ENCODE results near the gene WWC2. TPM values are rescaled to one million over a fixed set of nuclear protein-coding genes. Genes with fewer than 3 reads are reported as not detected.

The WWC2 gene
- total RNA-seq, 1 donor from 2014 or later, result 26.0 TPM

DNA sequence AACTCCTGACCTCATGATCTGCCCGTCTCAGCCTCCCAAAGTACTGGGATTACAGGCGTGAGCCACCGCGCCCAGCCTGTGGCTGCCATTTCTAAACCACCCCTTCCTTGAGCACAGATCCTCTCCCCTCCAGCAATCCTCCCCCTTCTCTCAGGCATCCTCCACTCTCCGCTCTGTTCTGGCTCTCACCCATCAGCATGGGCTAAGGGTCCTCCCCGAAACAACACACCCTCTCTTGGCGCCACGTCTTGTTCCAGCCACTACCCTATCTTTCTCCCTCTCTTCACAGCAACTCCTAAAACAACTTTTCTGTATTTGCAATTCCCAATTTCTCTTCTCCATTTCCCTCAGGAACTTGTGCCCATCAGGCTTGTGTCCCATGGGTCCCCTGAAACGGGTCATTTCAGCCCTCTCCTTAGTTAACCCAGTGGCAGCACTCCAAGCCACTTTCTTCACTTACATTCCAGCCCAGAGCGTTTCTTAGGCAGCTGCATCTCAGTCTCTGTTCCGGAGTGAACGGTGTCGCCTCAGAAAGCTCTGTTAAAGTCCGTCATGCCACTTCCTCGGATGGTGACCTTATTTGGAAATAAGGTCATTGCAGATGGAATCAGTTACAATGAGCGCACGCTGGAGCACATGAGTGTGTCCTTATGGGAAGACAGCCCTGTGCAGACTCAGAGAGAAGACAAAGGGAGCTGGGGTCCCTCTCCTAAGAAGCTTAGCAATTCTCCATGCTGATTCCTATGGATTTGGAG, 251.4 kb downstream of the WWC2 start:
- no peak for DNase-seq (ENCODE audit: low read depth in 2 of 2)

DNA sequence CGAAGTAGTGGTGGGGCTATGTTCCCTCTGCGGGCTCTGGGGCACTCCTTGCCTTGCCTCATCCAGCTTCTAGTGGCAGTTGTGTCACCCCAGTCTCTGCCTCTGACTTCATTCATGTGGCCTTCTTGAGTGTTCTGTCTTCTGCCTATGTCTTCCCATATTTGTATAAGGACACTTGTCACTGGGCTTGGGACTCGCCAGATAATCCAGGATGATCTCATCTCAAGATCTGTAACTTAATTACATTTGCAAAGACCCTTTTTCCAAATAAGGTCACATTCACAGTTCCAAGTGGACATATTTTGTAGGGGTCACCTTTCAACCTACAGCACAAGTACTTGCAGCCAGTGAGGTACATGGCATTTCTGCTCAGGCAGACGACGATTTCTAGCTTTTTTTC, 253.5 kb downstream of the WWC2 start:
- DNase-seq (ENCODE audit: low read depth in 2 of 2), result no peak

DNA sequence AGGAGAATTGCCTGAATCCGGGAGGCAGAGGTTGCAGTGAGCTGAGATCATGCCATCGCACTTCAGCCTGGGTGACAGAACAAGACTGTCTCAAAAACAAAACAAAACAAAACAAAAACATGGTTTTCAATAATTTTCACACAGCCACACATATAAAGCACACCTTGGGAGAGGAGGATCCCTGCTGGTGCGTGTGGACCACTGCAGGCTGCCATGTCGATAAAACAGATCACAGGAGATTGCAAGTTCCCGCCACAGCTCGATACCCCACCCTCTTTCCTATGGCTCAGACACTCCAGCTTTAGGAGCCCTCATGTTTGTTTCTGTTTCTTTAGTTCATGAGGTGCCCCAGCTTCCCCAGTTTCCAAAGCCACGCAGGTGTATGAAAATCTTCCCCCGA, 254.5 kb downstream of the WWC2 start:
- DNase-seq (ENCODE audit: low read depth in 2 of 2), result no peak

DNA sequence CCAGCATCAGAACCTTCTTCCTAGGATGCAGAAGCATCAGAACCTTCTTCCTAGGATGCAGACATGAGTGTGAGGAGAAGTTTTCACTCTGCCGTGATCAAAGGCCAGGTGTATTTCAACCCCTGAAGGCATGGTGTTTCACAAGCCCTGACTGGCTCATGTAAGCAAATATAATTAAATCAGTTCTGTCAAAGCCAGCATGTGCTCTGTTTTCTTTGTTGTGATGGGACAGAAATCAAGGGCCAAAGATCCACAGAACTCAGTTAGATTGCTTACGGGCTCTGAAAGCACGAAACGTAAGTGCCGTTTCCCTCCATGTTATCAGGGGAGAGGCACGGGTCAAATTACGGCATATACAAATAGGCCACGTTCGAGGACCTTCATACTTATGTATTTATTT, 255.2 kb downstream of the WWC2 start:
- no peak for DNase-seq (ENCODE audit: low read depth in 2 of 2)

DNA sequence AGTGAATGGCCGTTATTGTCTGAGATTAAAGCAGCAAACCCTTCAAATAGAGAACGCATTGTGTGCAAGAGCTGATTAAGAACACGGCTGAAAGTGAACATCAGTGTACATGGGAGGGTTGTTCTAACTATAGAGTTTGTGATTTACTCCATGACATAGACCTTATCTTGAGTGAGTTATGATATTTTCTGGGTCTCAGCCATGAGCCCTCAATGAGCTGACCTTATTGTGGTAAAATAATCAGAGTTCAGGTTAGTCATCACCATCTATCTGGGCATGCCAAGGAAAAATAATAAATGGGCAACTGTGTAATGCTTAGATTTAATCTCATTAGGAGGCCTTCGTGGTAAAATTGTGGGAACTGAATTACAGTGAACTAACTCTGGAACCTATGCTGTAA, 256.3 kb downstream of the WWC2 start:
- peak; percentile 55 to 90 for DNase-seq (ENCODE audit: low read depth in 2 of 2)

DNA sequence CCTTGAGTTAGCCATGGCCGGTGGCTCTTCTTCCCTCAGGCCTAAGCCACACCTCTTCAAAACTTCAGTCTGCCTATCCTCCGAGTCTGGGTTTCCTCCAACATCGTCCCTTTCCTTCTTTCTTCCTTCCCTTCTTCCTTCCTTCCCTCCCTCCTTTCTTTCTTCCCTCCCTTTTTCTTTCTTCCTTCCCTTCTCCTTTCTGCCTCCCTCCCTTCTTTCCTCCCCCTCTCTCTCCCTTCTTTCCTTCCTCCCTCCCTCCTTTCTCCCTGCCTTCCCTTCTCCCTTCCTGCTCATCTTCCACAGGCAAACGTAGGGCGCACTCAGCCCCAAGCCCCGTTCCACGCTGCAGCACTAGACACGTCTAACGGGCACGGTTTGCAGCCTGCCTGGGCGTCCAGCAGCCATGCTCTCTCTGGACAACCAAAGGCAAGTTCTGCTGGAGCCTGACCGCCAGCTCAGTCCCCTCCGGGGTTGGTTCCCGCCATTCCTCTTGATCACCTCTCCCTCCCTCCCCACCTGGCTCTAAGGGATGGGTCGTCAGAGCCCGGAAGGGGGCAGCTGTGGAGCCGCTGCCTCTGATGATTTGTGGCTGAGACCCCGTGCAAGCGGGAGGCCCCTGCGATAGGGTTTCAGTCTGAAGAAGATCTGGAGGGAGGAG, 257.2 kb downstream of the WWC2 start:
- DNase-seq (ENCODE audit: low read depth in 2 of 2), result no peak

DNA sequence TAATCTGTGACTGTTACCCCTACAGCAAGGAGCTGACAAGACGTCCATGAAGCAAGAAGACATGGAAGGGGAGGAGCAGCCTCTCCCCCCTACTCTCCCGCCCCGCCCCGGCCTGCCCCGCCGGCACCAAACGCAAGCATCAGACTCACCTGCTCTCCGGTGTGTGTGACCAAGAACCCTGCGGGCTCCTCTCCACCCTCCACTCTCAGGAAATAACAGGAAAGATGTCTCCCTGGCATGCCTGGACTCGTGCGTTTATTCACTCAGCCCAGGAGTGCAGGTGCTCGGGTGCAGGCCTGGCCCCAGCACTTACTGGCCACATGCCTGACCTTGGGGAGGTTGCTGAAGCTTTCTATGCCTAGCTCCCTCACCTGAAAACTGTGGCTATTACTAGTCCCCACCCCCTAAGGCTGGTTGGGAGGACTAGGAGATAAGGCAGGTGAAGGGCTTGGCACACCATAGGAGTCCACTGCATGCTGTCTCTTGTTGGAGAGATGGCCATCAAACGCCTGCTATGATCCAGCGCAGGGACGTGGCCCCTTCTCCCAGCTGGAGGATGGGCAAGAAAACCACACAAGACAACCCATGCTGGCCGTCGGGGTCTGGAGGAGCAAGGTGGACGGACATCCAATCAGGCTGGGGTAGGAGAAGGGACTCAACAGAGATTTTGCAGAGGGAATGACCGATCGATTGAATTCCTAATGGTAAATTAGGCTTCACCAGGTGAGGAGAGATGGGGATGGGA, 258.0 kb downstream of the WWC2 start:
- DNase-seq (ENCODE audit: low read depth in 2 of 2), result no peak

DNA sequence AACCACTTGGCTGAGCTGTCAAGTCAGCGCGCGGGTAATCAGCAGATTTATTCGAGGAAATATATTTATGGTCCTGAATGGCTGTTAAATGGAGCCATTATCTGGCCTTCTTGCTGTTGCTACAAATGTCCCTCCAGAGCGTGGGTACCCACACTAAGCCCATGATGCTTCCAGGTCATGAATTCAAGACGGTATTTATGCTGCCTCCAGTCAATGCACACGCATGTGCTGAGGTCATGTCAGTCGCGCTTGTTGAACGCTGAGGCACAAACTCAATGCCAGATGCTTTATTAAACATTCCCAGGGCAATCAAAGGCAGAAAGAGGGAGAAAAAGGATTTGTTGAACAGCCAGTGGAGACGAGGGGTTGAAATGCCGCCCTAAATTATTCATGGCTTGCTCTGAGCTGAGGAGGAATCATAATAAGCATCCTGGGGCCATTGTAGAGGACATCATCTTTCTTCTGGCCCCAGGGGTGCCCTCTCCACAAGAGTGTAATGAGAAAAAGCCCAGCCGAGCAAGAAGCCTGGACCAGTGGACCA, 259.2 kb downstream of the WWC2 start:
- DNase-seq (ENCODE audit: low read depth in 2 of 2), result no peak

DNA sequence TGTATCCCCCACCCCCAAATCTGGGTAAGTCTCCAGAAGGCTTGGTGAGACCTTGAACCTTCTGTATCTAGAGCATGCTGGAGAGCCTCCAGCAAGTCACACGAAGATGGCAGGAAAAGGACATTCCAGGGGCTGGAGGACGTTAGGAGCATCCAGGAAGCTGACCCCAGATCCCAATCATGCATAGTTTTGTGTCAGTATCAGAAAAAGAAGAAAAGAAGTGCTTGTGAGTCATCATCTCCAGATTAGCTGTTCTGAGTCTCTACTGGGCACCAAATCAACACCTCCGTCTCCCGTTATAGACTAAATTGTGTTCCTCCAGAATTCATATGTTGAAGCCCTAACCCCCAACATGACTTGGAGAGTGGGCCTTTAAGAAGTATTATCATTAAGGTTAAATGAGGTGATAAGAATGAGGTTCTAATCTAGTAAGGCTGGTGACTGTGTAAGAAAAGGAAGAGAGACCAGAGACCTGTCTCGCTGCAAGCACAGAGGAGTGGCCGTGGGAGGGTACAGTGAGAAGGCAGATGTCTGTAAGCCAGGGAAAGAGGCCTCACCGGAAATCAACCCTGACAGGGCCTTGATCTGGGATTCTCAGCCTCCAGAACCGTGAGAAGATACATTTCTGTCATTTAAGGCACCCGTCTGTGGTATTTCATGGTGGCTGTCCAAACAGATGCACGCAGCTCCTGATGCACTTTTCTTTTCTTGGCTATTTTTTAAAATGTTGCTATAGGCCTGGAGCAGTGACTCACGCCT, 261.3 kb downstream of the WWC2 start:
- DNase-seq (ENCODE audit: low read depth in 2 of 2), result peak in 1 of 2 donors; percentile 52

DNA sequence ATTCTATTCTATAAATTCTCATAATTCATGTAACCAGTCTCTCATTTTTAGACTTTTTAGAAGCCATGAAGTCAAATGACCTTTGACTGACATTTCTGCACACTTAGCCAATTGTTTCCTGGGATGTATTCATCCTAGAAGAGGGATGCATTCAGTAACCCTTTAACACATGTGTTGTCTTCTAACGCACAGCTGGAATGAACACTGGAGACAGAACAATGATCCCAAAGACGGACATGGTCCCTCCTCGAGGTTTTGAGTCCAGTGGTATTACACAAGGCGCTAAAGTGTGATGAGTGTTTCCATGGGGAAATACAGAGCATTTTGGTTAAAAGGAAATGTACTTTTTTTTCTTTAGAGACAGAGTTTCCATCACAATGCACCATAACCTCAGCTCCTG, 263.0 kb downstream of the WWC2 start:
- DNase-seq (ENCODE audit: low read depth in 2 of 2), result no peak

DNA sequence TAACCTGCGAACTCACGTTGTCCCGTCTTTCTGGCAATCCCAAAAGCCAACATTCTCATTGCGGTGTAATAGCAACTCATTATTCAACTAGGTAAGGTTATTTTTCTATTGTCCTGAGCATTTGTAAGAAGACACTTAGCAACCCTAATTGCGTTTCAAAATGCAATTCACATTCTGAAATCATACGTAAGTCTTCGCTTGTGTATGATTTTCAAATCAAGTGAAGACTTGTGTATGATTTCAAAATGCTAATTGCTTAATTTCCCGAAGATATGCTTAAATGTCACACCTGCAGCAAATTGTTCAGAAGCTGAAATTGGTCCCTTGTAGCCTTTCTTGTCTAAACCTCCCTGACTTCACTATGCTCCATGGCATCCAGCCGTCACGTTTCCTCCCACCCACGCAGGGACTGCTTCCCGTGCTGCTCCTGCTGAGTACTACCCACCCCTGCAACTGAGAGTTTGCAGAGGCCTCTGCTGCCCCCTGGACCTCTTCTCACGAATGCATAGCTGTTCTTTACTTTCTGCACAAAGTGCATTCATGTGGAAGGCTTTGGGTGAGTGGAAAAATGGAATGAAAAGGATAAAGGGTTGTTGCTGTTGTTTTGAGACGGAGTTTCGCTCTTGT, 264.0 kb downstream of the WWC2 start:
- DNase-seq (ENCODE audit: low read depth in 2 of 2), result peak; percentile 42 to 44

DNA sequence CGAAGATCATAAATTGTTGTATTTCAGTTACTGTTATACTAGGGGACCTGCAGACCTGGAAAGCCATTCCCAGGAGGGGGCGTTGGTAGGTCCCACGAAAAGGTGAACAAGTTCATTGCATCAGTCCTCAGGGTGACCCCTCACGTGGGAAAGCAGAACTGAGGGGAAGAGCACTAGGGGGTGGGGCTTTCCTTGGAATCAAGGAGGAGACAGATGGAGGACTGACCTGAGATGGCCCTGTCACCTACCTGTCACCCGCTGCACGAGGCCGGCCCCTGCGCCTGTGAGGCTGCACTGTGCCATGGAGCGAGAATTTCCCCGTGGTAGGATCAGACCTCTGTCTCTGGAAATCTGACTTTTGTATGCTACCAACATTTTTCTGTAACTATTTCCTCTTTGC, 265.0 kb downstream of the WWC2 start:
- no peak for DNase-seq (ENCODE audit: low read depth in 2 of 2)

DNA sequence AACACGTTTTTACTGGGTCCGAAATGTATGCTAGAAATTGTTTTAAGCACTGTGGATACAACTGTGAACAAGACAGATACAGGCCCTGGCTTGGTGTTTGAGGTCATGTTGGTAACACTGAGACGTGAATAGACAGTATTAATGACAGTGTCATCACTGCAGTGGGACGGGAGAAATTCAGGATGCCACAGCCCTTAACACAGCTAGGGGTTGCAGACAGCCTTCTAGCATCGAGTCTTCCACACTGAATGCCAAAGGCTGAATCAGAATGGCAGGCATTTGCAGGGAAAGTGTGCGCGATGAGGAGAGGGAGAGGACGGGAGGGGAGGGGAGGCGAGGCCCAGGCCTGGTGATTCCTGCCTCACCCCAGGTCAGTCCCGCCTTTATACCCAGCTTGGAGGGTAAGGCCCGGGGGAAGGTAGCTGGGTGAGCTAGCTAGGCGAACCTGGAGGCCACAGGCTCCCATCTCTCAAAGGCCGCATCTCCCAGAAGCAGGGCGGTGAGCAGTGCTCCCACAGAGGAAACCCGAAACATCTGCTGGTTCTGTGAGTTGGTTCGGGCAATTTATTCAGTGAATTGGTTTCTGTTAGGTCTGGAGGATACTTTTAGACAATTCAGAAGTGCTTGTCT, 267.3 kb downstream of the WWC2 start:
- DNase-seq (ENCODE audit: low read depth in 2 of 2), result no peak

DNA sequence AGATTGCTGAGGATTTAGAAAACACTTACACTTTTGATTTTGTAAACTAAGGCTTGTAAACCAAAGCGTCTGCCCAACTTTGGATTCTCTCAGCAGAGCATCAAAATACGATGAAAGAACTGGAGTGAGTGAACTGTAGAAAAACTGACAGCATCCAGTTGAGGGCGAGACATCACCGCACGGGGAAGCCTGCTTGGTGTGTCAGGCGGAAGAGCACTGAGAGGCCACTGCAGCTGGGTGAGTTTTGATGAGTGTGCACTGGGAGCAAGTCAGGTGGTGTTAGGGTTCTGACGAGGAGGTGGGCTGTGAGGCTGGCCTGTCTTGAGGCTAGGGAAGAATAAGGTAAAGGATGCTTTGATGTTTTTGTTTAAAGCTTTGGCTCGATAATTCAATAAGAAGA, 270.0 kb downstream of the WWC2 start:
- no peak for DNase-seq (ENCODE audit: low read depth in 2 of 2)

Other genes with a start within 250 kb of the WWC2 start
- gene DCTD, start 181.9 kb upstream of the WWC2 start, total RNA-seq, result 53.0 and 67.5 TPM in 2 replicates
- not detected in 2 replicates for gene CLDN22, start 221.0 kb downstream of the WWC2 start, total RNA-seq
- not detected in 2 replicates for gene CLDN24, start 223.2 kb downstream of the WWC2 start, total RNA-seq